Lower lobe of right lung (tissue), 2 donors: ENCODE data around the gene COL23A1. TPM values are rescaled to one million over a fixed set of nuclear protein-coding genes. Genes with fewer than 3 reads are reported as not detected.
A peak's percentile ranks its signal among the peaks of the same experiment; 100 is the strongest.

ENCODE experiments used
- ATAC-seq, 2 donors: fragments of 200-7000 bp; cut with Tn5 transposase; one replicate each; pipeline ENCODE4 v1.9.1; 2020 to 2022; ENCODE audit warnings: mild to moderate bottlenecking in 2 of 2, moderate library complexity in 2 of 2
- DNase-seq: peaks from one replicate; pipeline ENCODE4 v3.0.0-alpha.2; 2020
- H3K27ac ChIP-seq: fragments of 200-600 bp; one replicate; pipeline ENCODE4 v1.8.0; 2022
- H3K27me3 ChIP-seq: fragments of 200-600 bp; one replicate; pipeline ENCODE4 v1.8.0; 2022; ENCODE audit warnings: low read depth
- H3K36me3 ChIP-seq: fragments of 200-600 bp; one replicate; pipeline ENCODE4 v1.8.0; 2022; ENCODE audit warnings: mild to moderate bottlenecking
- H3K4me1 ChIP-seq: fragments of 200-600 bp; one replicate; pipeline ENCODE4 v1.8.0; 2022
- H3K4me3 ChIP-seq: fragments of 200-600 bp; one replicate; pipeline ENCODE4 v1.8.0; 2022; ENCODE audit warnings: mild to moderate bottlenecking
- H3K9me3 ChIP-seq: fragments of 200-600 bp; one replicate; pipeline ENCODE4 v1.8.0; 2022
- intact Hi-C: fragments of 100-400 bp; cut with DNase I; formaldehyde crosslinking; loops from one replicate; pipeline ENCODE4 v1.11.0; 2022
- total RNA-seq: library from RNA; stranded (reverse); fragmentation: NEBNext Ultra II Directional; extraction: Animal tissue kit (Norgen Biotek cat#: 25700); gene quantifications from one replicate; pipeline ENCODE4 v1.2.1, GENCODE V29; 2021
- TF ChIP-seq, protein P1 (sequence below): fragments of 200-600 bp; IDR thresholded peaks from one replicate; pipeline ENCODE4 v1.8.0; 2022; ENCODE audit warnings: antibody characterized with exemption, mild to moderate bottlenecking
- donor health status: DM: no; HTN: yes; CAD: no; lungs with severe emphysema.

The COL23A1 gene
- total RNA-seq, 1 donor from 2014 or later: 1.2 TPM

DNA sequence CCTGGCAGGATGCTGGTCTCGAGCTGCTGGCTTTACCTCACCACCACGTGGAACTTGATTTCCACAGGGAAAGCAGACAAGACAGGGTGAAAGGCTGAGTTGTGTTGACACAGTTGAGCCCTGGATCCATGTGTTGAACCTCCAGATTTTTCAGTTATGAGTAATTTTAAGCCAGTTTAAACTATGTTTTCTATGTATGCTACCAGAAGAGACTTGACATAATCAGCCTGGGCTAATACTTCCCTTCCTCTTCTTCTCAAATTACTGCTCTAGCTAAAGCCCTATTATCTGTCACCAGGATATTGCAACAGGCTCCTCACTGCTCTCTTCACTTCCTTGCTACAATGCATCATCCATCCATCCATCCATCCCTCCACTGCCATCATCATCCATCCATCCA, 345.6 kb downstream of the COL23A1 start:
- no peak for ATAC-seq
- DNase-seq: no peak
- Histone ChIP-seq H3K36me3 (no peaks in the 10 kb centered on the region), H3K9me3 (no peaks in the 10 kb centered on the region), H3K4me3 (no peak overlapping the region), H3K27ac (no peak overlapping the region), H3K27me3 (no peaks in the 10 kb centered on the region), H3K4me1 (peaks cover 22% of the 10 kb centered on the region)
- TF ChIP-seq, protein P1, sequence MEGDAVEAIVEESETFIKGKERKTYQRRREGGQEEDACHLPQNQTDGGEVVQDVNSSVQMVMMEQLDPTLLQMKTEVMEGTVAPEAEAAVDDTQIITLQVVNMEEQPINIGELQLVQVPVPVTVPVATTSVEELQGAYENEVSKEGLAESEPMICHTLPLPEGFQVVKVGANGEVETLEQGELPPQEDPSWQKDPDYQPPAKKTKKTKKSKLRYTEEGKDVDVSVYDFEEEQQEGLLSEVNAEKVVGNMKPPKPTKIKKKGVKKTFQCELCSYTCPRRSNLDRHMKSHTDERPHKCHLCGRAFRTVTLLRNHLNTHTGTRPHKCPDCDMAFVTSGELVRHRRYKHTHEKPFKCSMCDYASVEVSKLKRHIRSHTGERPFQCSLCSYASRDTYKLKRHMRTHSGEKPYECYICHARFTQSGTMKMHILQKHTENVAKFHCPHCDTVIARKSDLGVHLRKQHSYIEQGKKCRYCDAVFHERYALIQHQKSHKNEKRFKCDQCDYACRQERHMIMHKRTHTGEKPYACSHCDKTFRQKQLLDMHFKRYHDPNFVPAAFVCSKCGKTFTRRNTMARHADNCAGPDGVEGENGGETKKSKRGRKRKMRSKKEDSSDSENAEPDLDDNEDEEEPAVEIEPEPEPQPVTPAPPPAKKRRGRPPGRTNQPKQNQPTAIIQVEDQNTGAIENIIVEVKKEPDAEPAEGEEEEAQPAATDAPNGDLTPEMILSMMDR: no peak
- intact Hi-C loops: no loop called here

DNA sequence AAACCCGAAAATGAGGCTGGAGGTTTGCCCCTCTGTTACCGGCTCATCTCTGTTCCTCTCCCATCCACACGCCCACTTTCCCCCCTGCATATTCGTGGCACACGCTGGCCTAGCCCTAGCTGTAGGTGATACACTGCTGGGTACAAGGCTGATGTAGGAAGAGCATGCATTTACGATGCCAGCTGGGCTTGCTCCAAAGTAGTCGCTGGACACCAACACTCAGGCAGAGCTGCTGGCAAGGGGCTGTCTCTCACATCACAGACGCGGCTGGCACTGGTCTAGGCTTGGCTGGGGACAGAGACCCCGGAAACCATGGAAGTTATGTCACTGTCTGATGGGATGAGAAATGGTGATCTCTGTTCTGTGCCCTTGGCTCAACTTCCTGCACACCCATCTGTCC, 347.8 kb downstream of the COL23A1 start:
- Histone ChIP-seq H3K4me3 (no peak overlapping the region), H3K9me3 (no peaks in the 10 kb centered on the region), H3K4me1 (peaks cover 41% of the 10 kb centered on the region), H3K27ac (no peak overlapping the region), H3K27me3 (no peaks in the 10 kb centered on the region), H3K36me3 (no peaks in the 10 kb centered on the region)
- DNase-seq (no peak), ATAC-seq (no peak)
- intact Hi-C loops: no loop called here
- TF ChIP-seq, protein P1: no peak

DNA sequence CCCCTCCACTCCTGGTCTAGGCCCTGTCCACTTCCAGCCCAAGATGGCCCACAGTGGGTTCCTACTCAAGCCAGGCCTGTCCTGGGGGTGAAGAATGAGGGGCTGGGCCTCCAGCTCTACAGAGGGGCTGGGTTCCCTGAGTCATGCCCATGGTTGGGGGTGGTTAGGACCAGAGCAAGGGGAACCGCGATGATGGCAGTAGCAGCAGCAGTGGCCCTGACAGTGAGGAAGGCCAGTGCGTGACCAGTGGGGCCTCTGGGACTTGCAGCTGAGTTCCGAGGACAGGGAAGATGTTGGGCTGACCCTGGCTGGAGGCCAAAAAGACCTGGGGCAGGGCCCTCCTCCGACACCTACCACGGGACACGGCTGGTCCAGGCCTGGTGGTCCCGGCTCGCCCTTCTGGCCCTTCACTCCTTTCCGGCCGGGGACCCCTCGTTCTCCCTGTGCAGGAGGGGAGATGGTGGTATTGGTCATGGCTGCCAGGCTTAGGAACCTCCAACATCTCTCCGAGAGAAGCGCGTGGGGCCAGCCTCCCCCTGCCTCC, 348.4 kb downstream of the COL23A1 start:
- H3K27ac ChIP-seq: peak overlapping the region; percentile 71
- ATAC-seq: peak in 1 of 2 donors; percentile 3
- H3K4me1 ChIP-seq: peaks cover 48% of the 10 kb centered on the region
- DNase-seq: peak; percentile 52
- no peaks in the 10 kb centered on the region for H3K9me3 ChIP-seq
- TF ChIP-seq, protein P1: no peak
- H3K4me3 ChIP-seq: no peak overlapping the region
- intact Hi-C loops: no loop called here
- no peaks in the 10 kb centered on the region for H3K27me3 ChIP-seq
- H3K36me3 ChIP-seq: no peaks in the 10 kb centered on the region

DNA sequence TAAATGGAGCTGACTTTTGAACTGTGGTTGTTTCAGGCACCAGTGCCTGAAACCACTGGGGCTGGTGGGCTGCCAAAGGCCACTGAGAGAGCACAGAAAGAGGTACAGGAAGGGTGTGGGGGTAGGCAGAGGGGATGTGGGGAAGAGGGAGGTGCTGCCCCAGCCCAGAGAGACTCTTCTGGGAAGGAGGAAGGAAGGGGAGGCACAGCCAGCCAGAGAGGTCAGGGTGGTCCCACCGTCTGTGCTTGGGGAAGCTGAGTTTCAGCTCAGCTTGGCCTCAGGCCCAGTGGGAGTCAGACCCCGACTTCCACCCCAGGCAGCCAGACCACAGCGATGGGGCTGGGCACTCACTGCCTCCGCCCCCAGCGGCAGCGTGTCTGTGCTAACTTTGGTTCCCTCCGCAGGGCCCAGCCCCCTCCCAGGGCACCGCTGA, 348.9 kb downstream of the COL23A1 start:
- TF ChIP-seq, protein P1: no peak
- DNase-seq (peak; percentile 68), ATAC-seq (peak in 1 of 2 donors; percentile 40)
- H3K27ac ChIP-seq: peak overlapping the region; percentile 71
- H3K36me3 ChIP-seq: no peaks in the 10 kb centered on the region
- H3K9me3 ChIP-seq: no peaks in the 10 kb centered on the region
- H3K27me3 ChIP-seq: no peaks in the 10 kb centered on the region
- intact Hi-C loops: no loop called here
- peaks cover 53% of the 10 kb centered on the region for H3K4me1 ChIP-seq
- no peak overlapping the region for H3K4me3 ChIP-seq

DNA sequence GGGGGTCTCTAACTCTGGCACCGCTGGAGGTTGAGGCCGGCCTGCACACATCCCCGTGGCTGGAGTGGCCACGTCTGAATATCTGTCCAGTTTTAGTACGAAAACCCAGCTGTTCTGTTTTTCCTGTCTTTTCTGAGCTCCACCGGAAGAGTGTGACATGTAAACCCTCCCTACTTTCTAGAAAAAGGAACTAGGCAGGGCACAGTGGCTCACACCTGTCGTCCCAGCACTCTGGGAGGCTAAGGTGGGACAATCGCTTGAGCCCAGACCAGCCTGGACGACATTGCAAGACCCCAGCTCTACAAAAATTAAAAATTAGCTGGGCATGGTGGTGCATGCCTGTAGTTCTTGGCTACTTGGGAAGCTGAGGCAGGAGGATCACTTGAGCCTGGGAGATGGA, 349.4 kb downstream of the COL23A1 start:
- DNase-seq (peak; percentile 22), ATAC-seq (no peak)
- Histone ChIP-seq H3K4me3 (no peak overlapping the region), H3K27ac (peak overlapping the region; percentile 71), H3K9me3 (no peaks in the 10 kb centered on the region), H3K27me3 (no peaks in the 10 kb centered on the region), H3K4me1 (peaks cover 58% of the 10 kb centered on the region), H3K36me3 (no peaks in the 10 kb centered on the region)
- intact Hi-C loops: no loop called here
- TF ChIP-seq, protein P1: no peak
